Measurements from ENCODE around the gene KLHL11.

DNA sequence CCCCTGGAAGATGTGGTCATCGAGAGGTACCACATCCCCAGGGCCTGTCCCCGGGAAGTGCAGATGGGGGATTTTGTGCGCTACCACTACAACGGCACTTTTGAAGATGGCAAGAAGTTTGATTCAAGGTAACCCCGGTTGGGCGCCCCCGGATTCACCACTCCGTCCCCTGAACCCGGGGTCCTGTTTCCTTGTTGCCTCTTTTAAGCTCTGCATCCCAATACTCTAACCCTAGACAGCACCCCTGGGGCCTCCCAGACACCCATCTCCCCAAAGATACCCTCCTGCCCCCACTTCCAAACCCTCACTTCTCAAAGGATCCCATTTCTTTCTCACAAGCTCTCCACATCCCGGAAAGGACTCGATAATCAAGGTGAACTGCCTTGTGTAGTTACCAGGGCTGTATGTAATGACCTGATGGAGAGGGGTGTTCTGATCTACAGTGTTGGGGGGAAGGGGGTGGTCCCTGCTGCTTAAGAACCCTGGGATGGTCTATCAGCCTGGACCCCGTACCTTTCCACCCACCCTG lies 52.0 kb downstream of the KLHL11 start:
- TF ChIP-seq CTCF (conservative IDR thresholded peaks at IDR 0.05; ENCODE audit: low read depth in 2 of 2): no peak
- no peak for TF ChIP-seq JUNB (IDR thresholded peaks at IDR 0.05; ENCODE audit: unreplicated experiment)
- TF ChIP-seq STAT1 (IDR thresholded peaks at IDR 0.05; ENCODE audit: unreplicated experiment): no peak
- no peak for TF ChIP-seq NANOG (IDR thresholded peaks at IDR 0.05; ENCODE audit: borderline replicate concordance)
- no peak for TF ChIP-seq POLR2AphosphoS5 (IDR thresholded peaks at IDR 0.05; ENCODE audit: low read depth)
